ENCODE measurements around the gene PHRF1. TPM values are rescaled to one million over a fixed set of nuclear protein-coding genes. Genes with fewer than 3 reads are reported as not detected.

Gene PHRF1
- polyA plus RNA-seq, 1 of the 3 experiments (the other 2 are of a cell fraction), result 22.7 TPM

- Histone ChIP-seq H3K9ac (no peak overlapping the region), H3F3A (replicated peaks; ENCODE audit: insufficient read depth) (peaks cover 15% of the 10 kb centered on the region), H4K20me1 (ENCODE audit: insufficient read depth) (no peaks in the 10 kb centered on the region), H3K9me2 (no peaks in the 10 kb centered on the region), H3K9me3 (no peaks in the 10 kb centered on the region), H3K4me1 (ENCODE audit: control insufficient read depth in 1 of 2, insufficient read depth in 2 of 2, low read depth in 1 of 2, low read length in 1 of 2) (no peaks in the 10 kb centered on the region), H2AFZ (ENCODE audit: low read depth) (no peak overlapping the region), H3K4me3 (ENCODE audit: low read depth in 2 of 2, low read length in 1 of 2) (no peak overlapping the region), H3K79me2 (ENCODE audit: insufficient read depth) (no peaks in the 10 kb centered on the region), H3K4me2 (no peak overlapping the region), H3K27me3 (ENCODE audit: insufficient read depth) (no peaks in the 10 kb centered on the region), H3K36me3 (replicated peaks in 1 of 2; ENCODE audit: control insufficient read depth in 1 of 2, insufficient read depth in 2 of 2, low read length in 1 of 2) (peaks cover 0 to 4% of the 10 kb centered on the region in 2 experiments), H3K27ac (ENCODE audit: low read depth in 2 of 2, low read length in 1 of 2) (no peak overlapping the region)
- TF ChIP-seq RCOR1 (IDR thresholded peaks at IDR 0.05; ENCODE audit: low read length) (no peak), RXRA (IDR thresholded peaks at IDR 0.05; ENCODE audit: borderline replicate concordance, low read depth) (no peak), PBX3 (IDR thresholded peaks at IDR 0.05) (no peak), TCF12 (IDR thresholded peaks at IDR 0.05) (no peak), MAX (IDR thresholded peaks at IDR 0.05; ENCODE audit: low read depth) (no peak), FOXM1 (IDR thresholded peaks at IDR 0.05; ENCODE audit: low read depth) (no peak), FOXJ3 (CRISPR knock-in tag; IDR thresholded peaks at IDR 0.05) (no peak), CHD2 (IDR thresholded peaks at IDR 0.05; ENCODE audit: low read length, partially characterized antibody) (no peak), YY1 (IDR thresholded peaks at IDR 0.05; ENCODE audit: low read depth) (no peak), CTCF (IDR thresholded peaks at IDR 0.05) (no peak), MEF2A (IDR thresholded peaks at IDR 0.05; ENCODE audit: borderline replicate concordance, low read depth) (no peak)
- POLR2A ChIA-PET, result no interaction called here
- DNase-seq, result no peak
- CTCF ChIA-PET, result interaction anchor here (0.6 kb wide), 2 partner anchors 14 to 102 kb away, joined by 3 read pairs; no protein-coding TSS in a partner anchor
- 92% methylated on average over 21 of the region's 22 CpGs for WGBS (ENCODE audit: low lambda C conversion rate)
These were observed 49.5 kb downstream of the PHRF1 start for GRCh38 chr11:625636-626268.

- TF ChIP-seq MEF2A (IDR thresholded peaks at IDR 0.05; ENCODE audit: borderline replicate concordance, low read depth), result no peak
- TF ChIP-seq GABPA (IDR thresholded peaks at IDR 0.05; ENCODE audit: low read depth), result no peak
- no peak for TF ChIP-seq IRF3 (IDR thresholded peaks at IDR 0.05; ENCODE audit: low read depth, low read length)
- no peak for TF ChIP-seq ZBTB33 (IDR thresholded peaks at IDR 0.05; ENCODE audit: borderline replicate concordance, low read depth)
- no peak for TF ChIP-seq CTCF (IDR thresholded peaks at IDR 0.05)
- no peak for TF ChIP-seq RAD21 (IDR thresholded peaks at IDR 0.05; ENCODE audit: low read length)
- TF ChIP-seq FOSL2 (IDR thresholded peaks at IDR 0.05; ENCODE audit: borderline replicate concordance, low read depth), result no peak
- TF ChIP-seq TEAD4 (IDR thresholded peaks at IDR 0.05; ENCODE audit: borderline replicate concordance, insufficient read depth), result no peak
- Histone ChIP-seq H3K9me2 (no peaks in the 10 kb centered on the region), H3F3A (replicated peaks; ENCODE audit: insufficient read depth) (peaks cover 15% of the 10 kb centered on the region), H3K9me3 (no peaks in the 10 kb centered on the region), H3K27me3 (ENCODE audit: insufficient read depth) (no peaks in the 10 kb centered on the region), H4K20me1 (ENCODE audit: insufficient read depth) (no peaks in the 10 kb centered on the region), H3K27ac (ENCODE audit: low read depth in 2 of 2, low read length in 1 of 2) (no peak within 1 kb of the TSS), H3K79me2 (ENCODE audit: insufficient read depth) (no peaks in the 10 kb centered on the region; the same call in 1 of the 2 replicates), H3K9ac (no peak within 1 kb of the TSS), H3K36me3 (replicated peaks in 1 of 2; ENCODE audit: control insufficient read depth in 1 of 2, insufficient read depth in 2 of 2, low read length in 1 of 2) (peaks cover 0 to 4% of the 10 kb centered on the region in 2 experiments), H3K4me2 (no peak within 1 kb of the TSS), H2AFZ (ENCODE audit: low read depth) (no peak within 1 kb of the TSS), H3K4me1 (ENCODE audit: control insufficient read depth in 1 of 2, insufficient read depth in 2 of 2, low read depth in 1 of 2, low read length in 1 of 2) (no peaks in the 10 kb centered on the region), H3K4me3 (ENCODE audit: low read depth in 2 of 2, low read length in 1 of 2) (no peak within 1 kb of the TSS)
- 71% methylated on average over 27 of the region's 72 CpGs for WGBS (ENCODE audit: low lambda C conversion rate)
- DNase-seq, result no peak
- POLR2A ChIA-PET, result no interaction called here
- CTCF ChIA-PET, result interaction anchor here (0.6 to 1.2 kb wide), 2 partner anchors 10 to 15 kb away, joined by 3 read pairs; partner anchors contain the start of gene DRD4
These were observed 50.4 kb downstream of the PHRF1 start, which contains the start of gene SCT for GRCh38 chr11:626475-627307. Gene SCT, minus strand, starts transcription at chr11:627181. Its CDS starts 38 bp downstream, at chr11:627143.
